Activated CD8-positive, alpha-beta memory T cell treated with anti-CD3 and anti-CD28 coated beads, Interleukin-2, amount 10 ng/mL, durations not matched to agents 7 days and 5 days (primary cell): ENCODE data around the gene TRDMT1. TPM values are rescaled to one million over a fixed set of nuclear protein-coding genes. Genes with fewer than 3 reads are reported as not detected.

Source experiments
- ATAC-seq: fragments of 150-1000 bp; cut with Tn5 transposase; one replicate; pipeline ENCODE4 v1.10.0; 2021; ENCODE audit warnings: moderate library complexity
- CTCF ChIA-PET: fragments of 350-600 bp; sonication (Branson Sonifier 250); formaldehyde crosslinking; loops from one replicate; lab custom pipeline; 2021; ENCODE audit warnings: antibody characterized with exemption; lab: Charles Lee
- DNase-seq: peaks from one replicate; pipeline ENCODE4 v3.0.0-alpha.2; 2020
- H3K27ac Mint-ChIP-seq: one replicate; pipeline ENCODE4 v1.8.0; 2021; ENCODE audit warnings: mild to moderate bottlenecking, mixed read lengths
- H3K27me3 Mint-ChIP-seq: one replicate; pipeline ENCODE4 v1.8.0; 2021; ENCODE audit warnings: mixed read lengths
- H3K36me3 Mint-ChIP-seq: one replicate; pipeline ENCODE4 v1.8.0; 2021; ENCODE audit warnings: mild to moderate bottlenecking, mixed read lengths
- H3K4me1 Mint-ChIP-seq: one replicate; pipeline ENCODE4 v1.8.0; 2021; ENCODE audit warnings: mixed read lengths
- H3K4me3 Mint-ChIP-seq: one replicate; pipeline ENCODE4 v1.8.0; 2021; ENCODE audit warnings: mild to moderate bottlenecking, moderate library complexity, mixed read lengths
- H3K9me3 Mint-ChIP-seq: one replicate; pipeline ENCODE4 v1.8.0; 2022; ENCODE audit warnings: low read depth, mixed read lengths
- total RNA-seq, 2 experiments: library from RNA; stranded (reverse); gene quantifications; one replicate each; pipeline ENCODE4 v1.2.3, GENCODE V29; 2021

The TRDMT1 gene
- total RNA-seq, 2 experiments from 2014 or later = 7.7 to 9.2 TPM

DNA sequence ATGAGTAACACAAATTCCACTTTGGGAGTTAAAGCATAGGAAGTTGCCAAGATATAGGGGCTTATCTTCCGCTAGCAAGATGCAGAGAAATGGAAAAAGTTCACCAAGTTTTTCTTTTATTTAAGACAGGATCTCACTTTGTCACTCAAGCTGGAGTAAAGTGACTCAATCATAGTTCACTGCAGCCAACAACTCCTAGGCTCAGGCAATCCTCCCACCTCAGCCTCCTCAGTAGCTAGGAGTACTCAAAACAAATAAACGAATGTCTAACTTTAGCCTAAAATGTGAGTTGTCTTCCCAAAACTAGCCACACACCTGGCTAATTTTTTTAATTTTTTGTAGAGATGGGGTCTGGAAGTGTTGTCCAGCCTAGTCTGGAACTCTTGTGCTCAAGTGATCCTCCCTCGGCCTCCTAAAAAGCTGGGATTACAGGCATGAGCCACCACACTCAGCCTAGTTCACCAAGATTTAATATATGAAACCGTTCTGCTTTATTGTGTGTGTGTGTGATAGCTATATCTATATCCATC, 36.5 kb upstream of the TRDMT1 start:
- H3K9me3 Mint-ChIP-seq = no peaks in the 10 kb centered on the region

DNA sequence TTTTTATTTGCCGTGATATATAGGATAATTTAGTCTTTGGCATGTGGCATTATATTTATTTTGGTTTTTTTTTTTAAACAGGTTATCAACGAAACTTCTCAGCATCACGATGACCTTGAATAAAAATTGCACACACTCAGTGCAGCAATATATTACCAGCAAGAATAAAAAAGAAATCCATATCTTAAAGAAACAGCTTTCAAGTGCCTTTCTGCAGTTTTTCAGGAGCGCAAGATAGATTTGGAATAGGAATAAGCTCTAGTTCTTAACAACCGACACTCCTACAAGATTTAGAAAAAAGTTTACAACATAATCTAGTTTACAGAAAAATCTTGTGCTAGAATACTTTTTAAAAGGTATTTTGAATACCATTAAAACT, 35.7 kb upstream of the TRDMT1 start:
- peaks cover 49% of the 10 kb centered on the region for H3K36me3 Mint-ChIP-seq
- no peak overlapping the region for H3K4me3 Mint-ChIP-seq
- H3K27me3 Mint-ChIP-seq = no peaks in the 10 kb centered on the region
- ATAC-seq (no peak), DNase-seq (no peak)
- H3K9me3 Mint-ChIP-seq = no peaks in the 10 kb centered on the region
- CTCF ChIA-PET = interaction anchor here (1.6 kb wide), 1 partner anchor 10 kb away, joined by 5 read pairs; no protein-coding TSS in a partner anchor
- H3K4me1 Mint-ChIP-seq = peaks cover 43% of the 10 kb centered on the region
- no peak overlapping the region for H3K27ac Mint-ChIP-seq

More for the DNA sequence above, 36.5 kb upstream of the TRDMT1 start:
- CTCF ChIA-PET = interaction anchor here (1.6 kb wide), 1 partner anchor 9 kb away, joined by 5 read pairs; no protein-coding TSS in a partner anchor
- H3K27me3 Mint-ChIP-seq = no peaks in the 10 kb centered on the region
- H3K36me3 Mint-ChIP-seq = peaks cover 42% of the 10 kb centered on the region
- ATAC-seq = no peak
- DNase-seq = no peak
- H3K27ac Mint-ChIP-seq = no peak overlapping the region
- H3K4me1 Mint-ChIP-seq = peaks cover 37% of the 10 kb centered on the region
- H3K4me3 Mint-ChIP-seq = no peak overlapping the region

DNA sequence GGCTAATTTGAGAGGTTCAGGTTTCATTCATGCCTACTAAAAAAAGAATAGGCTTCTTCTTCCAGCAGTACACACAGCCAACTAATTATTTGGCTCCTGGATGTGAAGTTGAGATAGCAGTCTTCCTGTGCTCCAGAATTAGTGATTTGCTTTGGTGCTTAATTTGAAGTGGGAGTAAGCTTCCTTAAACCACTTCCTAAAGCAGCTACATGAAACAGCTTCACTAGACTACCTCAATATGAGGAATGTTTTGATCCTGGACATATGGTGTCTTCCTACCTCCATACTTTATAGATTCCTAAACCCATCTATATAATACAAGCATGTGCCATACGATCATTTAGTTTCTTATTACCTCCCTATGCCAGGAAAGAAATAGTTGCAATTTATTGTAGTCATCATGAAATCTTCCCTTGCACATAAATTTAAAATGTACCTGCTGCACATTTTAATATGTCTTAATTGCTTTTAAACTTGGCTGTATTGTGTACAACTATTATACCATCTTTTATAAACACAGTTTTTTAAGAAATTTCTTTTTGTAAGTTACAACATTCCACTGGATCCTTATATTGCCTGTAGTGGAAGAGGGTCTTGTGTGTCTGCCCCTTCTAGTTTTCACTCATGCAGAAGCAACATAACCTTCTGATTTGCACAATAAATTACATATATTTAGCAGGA, 35.1 kb upstream of the TRDMT1 start:
- Mint-ChIP-seq H3K27ac (no peak overlapping the region), H3K27me3 (no peaks in the 10 kb centered on the region), H3K4me1 (peaks cover 48% of the 10 kb centered on the region), H3K36me3 (peaks cover 54% of the 10 kb centered on the region), H3K4me3 (no peak overlapping the region), H3K9me3 (no peaks in the 10 kb centered on the region)
- no peak for ATAC-seq
- CTCF ChIA-PET = no interaction called here
- no peak for DNase-seq

DNA sequence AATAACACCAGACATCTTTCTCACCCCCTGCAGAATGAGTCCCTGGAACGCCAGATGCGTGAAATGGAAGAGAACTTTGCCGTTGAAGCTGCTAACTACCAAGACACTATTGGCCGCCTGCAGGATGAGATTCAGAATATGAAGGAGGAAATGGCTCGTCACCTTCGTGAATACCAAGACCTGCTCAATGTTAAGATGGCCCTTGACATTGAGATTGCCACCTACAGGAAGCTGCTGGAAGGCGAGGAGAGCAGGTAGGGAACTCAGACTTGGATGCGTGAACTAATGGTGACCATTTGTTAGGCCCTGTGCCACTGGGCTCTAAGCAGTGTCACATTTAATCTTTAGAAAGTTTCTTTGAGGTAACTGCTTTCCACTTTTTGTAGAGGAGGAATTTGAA, 33.7 kb upstream of the TRDMT1 start:
- DNase-seq = no peak
- CTCF ChIA-PET = interaction anchor here (1.0 to 1.3 kb wide), 3 partner anchors 36 to 391 kb away, joined by 3 read pairs; no protein-coding TSS in a partner anchor
- H3K27ac Mint-ChIP-seq = peak overlapping the region; percentile 45
- H3K27me3 Mint-ChIP-seq = no peaks in the 10 kb centered on the region
- ATAC-seq = no peak
- no peaks in the 10 kb centered on the region for H3K9me3 Mint-ChIP-seq
- peaks cover 53% of the 10 kb centered on the region for H3K4me1 Mint-ChIP-seq
- H3K36me3 Mint-ChIP-seq = peaks cover 69% of the 10 kb centered on the region
- peak overlapping the region; percentile 7 for H3K4me3 Mint-ChIP-seq

DNA sequence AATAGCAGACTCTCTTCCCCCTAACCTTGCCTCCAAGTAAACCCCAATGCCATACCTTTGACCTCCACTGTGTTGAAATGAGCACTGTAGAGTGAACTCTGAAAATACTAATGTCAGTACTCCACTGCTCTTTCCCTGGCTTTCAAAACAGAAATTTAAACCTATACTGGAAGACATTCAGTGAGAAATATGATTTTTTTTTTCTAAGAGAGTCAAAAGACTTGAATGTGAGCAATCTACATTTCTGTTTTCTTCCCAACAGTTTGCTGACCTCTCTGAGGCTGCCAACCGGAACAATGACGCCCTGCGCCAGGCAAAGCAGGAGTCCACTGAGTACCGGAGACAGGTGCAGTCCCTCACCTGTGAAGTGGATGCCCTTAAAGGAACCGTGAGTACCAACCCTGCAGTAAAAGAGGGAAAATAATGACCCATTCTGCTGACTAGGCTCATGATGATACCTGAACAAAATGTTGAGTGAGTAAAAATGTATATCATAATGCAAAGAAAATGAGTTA, 33.0 kb upstream of the TRDMT1 start:
- CTCF ChIA-PET = interaction anchor here (1.0 to 1.3 kb wide), 3 partner anchors 36 to 390 kb away, joined by 3 read pairs; no protein-coding TSS in a partner anchor
- ATAC-seq (no peak), DNase-seq (no peak)
- Mint-ChIP-seq H3K4me1 (peaks cover 53% of the 10 kb centered on the region), H3K4me3 (peak overlapping the region; percentile 39), H3K36me3 (peaks cover 74% of the 10 kb centered on the region), H3K27me3 (no peaks in the 10 kb centered on the region), H3K9me3 (no peaks in the 10 kb centered on the region), H3K27ac (peak overlapping the region; percentile 47)

DNA sequence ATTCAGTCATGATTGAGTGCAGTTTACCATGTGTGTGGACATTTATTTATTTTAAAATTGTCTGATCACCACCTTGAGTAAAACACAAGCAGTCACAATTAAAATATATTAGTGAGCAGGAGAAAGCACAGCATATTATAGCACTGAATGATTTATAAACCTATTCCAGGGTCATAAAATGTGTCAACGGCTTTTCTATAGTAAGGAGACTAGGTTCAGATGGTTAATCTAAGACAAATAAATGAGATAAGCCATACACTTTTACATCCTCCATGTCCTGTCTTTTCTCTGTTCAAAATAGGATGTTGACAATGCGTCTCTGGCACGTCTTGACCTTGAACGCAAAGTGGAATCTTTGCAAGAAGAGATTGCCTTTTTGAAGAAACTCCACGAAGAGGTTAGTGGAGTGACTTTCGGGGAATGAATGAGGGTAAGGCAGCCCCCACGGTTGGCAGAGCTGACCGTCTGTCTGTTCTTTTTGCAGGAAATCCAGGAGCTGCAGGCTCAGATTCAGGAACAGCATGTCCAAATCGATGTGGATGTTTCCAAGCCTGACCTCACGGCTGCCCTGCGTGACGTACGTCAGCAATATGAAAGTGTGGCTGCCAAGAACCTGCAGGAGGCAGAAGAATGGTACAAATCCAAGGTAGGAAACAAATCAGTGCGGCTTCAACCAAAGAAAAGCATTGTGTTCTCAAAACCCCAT, 32.0 kb upstream of the TRDMT1 start:
- CTCF ChIA-PET = no interaction called here

DNA sequence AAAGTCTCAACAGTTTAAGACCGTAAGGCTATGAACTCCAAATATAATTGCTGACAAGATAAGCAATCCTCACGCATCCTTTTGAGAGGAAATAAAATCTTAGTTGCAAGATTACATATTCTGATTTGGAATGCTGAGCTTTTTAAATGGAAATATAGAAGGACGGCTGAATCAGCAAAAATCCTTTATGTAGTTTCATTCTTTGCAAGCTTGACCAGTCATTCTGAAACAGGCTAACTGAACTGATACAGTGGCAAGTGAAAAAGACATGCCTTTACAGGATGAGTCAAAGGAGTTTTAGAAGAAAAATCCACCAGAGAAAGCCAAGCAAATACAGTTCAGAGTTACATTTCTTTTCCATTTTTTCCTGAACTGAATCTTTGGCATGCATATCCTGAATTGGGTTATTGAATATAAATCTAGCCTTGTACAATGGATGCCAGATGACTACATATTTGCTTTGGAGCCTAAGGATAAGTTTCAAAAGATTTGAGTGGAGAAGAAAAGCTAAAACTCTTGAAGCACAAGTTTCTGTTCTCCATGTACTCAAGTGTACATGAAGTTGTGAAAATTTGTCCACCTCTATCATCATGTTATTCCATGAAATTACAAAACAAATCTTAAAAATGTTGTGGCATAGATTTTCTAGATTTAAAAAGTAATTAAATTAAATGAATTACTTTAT, 30.9 kb upstream of the TRDMT1 start:
- ATAC-seq (no peak), DNase-seq (no peak)
- Mint-ChIP-seq H3K9me3 (no peaks in the 10 kb centered on the region), H3K27me3 (no peaks in the 10 kb centered on the region), H3K27ac (peak overlapping the region; percentile 97), H3K36me3 (peaks cover 75% of the 10 kb centered on the region), H3K4me3 (peak overlapping the region; percentile 93), H3K4me1 (peaks cover 54% of the 10 kb centered on the region)
- CTCF ChIA-PET = interaction anchor here (6.1 kb wide), 1 partner anchor 32 kb away, joined by 36 read pairs; the partner anchor contains the start of gene TRDMT1

More for the DNA sequence above, 32.0 kb upstream of the TRDMT1 start:
- DNase-seq (no peak), ATAC-seq (no peak)
- no peaks in the 10 kb centered on the region for H3K27me3 Mint-ChIP-seq
- peaks cover 51% of the 10 kb centered on the region for H3K4me1 Mint-ChIP-seq
- H3K9me3 Mint-ChIP-seq = no peaks in the 10 kb centered on the region
- H3K27ac Mint-ChIP-seq = peak overlapping the region; percentile 57
- peak overlapping the region; percentile 39 for H3K4me3 Mint-ChIP-seq
- peaks cover 76% of the 10 kb centered on the region for H3K36me3 Mint-ChIP-seq

DNA sequence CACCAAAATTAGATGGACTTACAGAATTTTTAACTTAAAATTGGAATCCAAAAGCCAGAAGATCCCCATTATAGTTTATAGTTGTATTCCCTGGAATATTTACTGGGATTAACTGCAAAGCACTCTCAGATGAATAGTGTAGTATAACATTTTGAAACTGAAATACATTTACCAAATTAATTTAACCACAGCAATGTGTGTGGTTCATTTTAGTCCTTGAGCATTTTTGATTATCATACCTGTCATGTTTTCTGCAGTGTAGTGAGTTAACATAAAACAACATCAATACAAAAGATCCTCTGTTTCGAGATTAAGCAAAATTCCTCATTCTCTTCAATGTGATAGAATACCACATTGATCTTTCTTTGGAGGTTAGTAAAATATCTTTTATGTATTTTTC, 30.3 kb upstream of the TRDMT1 start:
- Mint-ChIP-seq H3K27me3 (no peaks in the 10 kb centered on the region), H3K4me3 (peak overlapping the region; percentile 93), H3K4me1 (peaks cover 61% of the 10 kb centered on the region), H3K27ac (peak overlapping the region; percentile 97), H3K36me3 (peaks cover 71% of the 10 kb centered on the region), H3K9me3 (no peaks in the 10 kb centered on the region)
- ATAC-seq (no peak), DNase-seq (no peak)
- CTCF ChIA-PET = interaction anchor here (0.7 to 6.5 kb wide), 8 partner anchors 12 to 389 kb away, joined by 3 to 51 read pairs (median 8); partner anchors contain the start of gene TRDMT1

DNA sequence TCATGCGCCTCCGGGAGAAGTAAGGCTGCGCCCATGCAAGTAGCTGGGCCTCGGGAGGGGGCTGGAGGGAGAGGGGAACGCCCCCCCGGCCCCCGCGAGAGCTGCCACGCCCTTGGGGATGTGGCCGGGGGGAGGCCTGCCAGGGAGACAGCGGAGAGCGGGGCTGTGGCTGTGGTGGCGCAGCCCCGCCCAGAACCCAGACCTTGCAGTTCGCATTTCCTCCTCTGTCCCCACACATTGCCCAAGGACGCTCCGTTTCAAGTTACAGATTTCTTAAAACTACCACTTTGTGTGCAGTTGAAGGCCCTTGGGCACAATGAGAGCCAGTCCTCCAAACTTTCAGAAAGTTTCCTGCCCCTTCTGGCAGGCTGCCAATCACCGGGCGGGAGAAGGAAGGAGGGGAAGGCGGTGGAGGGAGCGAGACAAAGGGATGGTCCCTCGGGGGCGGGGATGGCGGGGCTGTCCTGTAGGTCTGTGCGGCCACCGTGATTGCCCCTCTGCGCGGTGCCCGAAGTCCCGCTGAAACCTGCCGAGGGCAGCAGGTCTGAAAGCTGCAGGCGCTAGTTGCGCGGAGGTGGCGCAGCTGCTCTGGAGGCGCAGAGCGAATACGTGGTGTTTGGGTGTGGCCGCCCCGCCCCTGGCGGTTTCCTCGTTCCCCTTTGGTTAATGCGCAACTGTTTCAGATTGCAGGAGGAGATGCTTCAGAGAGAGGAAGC, 28.7 kb upstream of the TRDMT1 start:
- ATAC-seq (peak; percentile 43), DNase-seq (peak; percentile 95)
- peak overlapping the region; percentile 97 for H3K27ac Mint-ChIP-seq
- peak overlapping the region; percentile 93 for H3K4me3 Mint-ChIP-seq
- peaks cover 59% of the 10 kb centered on the region for H3K36me3 Mint-ChIP-seq
- H3K9me3 Mint-ChIP-seq = no peaks in the 10 kb centered on the region
- no peaks in the 10 kb centered on the region for H3K27me3 Mint-ChIP-seq
- H3K4me1 Mint-ChIP-seq = peaks cover 61% of the 10 kb centered on the region
- CTCF ChIA-PET = interaction anchor here (0.7 to 6.5 kb wide), 18 partner anchors 10 to 413 kb away, joined by 3 to 51 read pairs (median 6); partner anchors contain the start of genes RSU1 and TRDMT1

DNA sequence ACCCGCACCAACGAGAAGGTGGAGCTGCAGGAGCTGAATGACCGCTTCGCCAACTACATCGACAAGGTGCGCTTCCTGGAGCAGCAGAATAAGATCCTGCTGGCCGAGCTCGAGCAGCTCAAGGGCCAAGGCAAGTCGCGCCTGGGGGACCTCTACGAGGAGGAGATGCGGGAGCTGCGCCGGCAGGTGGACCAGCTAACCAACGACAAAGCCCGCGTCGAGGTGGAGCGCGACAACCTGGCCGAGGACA, 28.2 kb upstream of the TRDMT1 start:
- Mint-ChIP-seq H3K27me3 (no peaks in the 10 kb centered on the region), H3K9me3 (no peaks in the 10 kb centered on the region), H3K36me3 (peaks cover 59% of the 10 kb centered on the region), H3K4me3 (peak overlapping the region; percentile 93), H3K4me1 (peaks cover 59% of the 10 kb centered on the region), H3K27ac (peak overlapping the region; percentile 97)
- DNase-seq (no peak), ATAC-seq (no peak)
- CTCF ChIA-PET = interaction anchor here (0.8 to 6.5 kb wide), 14 partner anchors 10 to 412 kb away, joined by 3 to 51 read pairs (median 6); partner anchors contain the start of genes RSU1 and TRDMT1

DNA sequence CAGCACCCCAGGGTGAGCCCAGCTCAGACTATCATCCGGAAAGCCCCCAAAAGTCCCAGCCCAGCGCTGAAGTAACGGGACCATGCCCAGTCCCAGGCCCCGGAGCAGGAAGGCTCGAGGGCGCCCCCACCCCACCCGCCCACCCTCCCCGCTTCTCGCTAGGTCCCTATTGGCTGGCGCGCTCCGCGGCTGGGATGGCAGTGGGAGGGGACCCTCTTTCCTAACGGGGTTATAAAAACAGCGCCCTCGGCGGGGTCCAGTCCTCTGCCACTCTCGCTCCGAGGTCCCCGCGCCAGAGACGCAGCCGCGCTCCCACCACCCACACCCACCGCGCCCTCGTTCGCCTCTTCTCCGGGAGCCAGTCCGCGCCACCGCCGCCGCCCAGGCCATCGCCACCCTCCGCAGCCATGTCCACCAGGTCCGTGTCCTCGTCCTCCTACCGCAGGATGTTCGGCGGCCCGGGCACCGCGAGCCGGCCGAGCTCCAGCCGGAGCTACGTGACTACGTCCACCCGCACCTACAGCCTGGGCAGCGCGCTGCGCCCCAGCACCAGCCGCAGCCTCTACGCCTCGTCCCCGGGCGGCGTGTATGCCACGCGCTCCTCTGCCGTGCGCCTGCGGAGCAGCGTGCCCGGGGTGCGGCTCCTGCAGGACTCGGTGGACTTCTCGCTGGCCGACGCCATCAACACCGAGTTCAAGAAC, 27.7 kb upstream of the TRDMT1 start:
- Mint-ChIP-seq H3K27ac (peak overlapping the region; percentile 97), H3K4me1 (peaks cover 54% of the 10 kb centered on the region), H3K27me3 (no peaks in the 10 kb centered on the region), H3K4me3 (peak overlapping the region; percentile 93), H3K36me3 (peaks cover 54% of the 10 kb centered on the region), H3K9me3 (no peaks in the 10 kb centered on the region)
- CTCF ChIA-PET = interaction anchor here (0.8 to 6.5 kb wide), 17 partner anchors 9 to 412 kb away, joined by 3 to 51 read pairs (median 7); partner anchors contain the start of genes RSU1 and TRDMT1
- DNase-seq (peak; percentile 90), ATAC-seq (peak; percentile 41)
